GM04504 (cell line): ENCODE results near the gene SLC41A2.
"Not testable (repeated sequence)": the region's sequence is repeated elsewhere in the genome, so short reads cannot be mapped to it uniquely, and the experiment has no call there.

ENCODE experiments used
- DNase-seq: peaks from one replicate; pipeline ENCODE4 v3.0.0-alpha.2; 2012; ENCODE audit warnings: low read depth

Gene SLC41A2

DNA sequence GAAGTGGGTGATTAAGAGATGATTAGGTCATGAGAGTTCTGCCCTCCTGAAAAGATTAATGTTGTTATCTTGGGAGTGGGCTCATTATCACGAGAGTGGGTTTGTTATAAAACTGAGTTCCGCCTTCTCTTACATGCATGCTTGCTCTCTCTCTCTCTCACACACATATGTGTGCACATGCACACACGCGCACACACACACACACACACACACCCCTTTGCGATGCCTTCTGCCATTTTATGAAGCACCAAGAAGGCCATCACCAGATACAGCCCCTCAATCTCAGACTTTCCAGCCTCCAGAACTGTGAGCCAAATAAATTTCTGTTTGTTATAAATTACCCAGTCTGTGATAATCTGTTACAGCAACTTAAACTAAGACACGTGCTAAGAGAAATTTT is 5.7 kb upstream of the SLC41A2 start:
- no peak for DNase-seq

DNA sequence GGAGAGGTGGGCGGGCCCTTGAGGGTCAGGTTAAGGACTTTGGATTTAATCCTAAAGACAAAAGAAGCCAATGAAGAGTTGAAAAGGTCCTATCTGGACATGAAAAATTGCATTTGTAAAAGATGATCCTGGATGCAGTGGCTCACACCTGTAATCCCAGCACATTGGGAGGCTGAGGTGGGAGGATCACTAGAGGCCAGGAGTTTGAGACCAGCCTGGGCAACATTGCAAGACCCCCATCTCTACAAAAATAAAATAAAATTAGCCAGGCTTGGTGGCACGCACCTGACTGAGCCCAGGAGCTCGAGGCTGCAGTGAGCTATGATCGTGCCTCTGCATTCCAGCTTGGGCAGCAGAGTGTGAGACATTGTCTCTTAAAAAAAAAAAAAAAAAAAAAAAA is 2.4 kb upstream of the SLC41A2 start:
- no peak for DNase-seq

- peak; percentile 37 for DNase-seq
Observed at GRCh38 chr12:104959335-104959841, 1.3 kb upstream of the SLC41A2 start.

- no peak for DNase-seq
Observed at GRCh38 chr12:104958805-104959334, 780 bp upstream of the SLC41A2 start.

GRCh38 chr12:104957719-104958000 is 430 bp downstream of the SLC41A2 start:
- DNase-seq: no peak

GRCh38 chr12:104956870-104957718 is 996 bp downstream of the SLC41A2 start:
- no peak for DNase-seq

- DNase-seq: no peak
Observed at GRCh38 chr12:104955703-104956102, 2.4 kb downstream of the SLC41A2 start.

- no peak for DNase-seq
Observed at GRCh38 chr12:104953323-104953722, 4.8 kb downstream of the SLC41A2 start.

DNA sequence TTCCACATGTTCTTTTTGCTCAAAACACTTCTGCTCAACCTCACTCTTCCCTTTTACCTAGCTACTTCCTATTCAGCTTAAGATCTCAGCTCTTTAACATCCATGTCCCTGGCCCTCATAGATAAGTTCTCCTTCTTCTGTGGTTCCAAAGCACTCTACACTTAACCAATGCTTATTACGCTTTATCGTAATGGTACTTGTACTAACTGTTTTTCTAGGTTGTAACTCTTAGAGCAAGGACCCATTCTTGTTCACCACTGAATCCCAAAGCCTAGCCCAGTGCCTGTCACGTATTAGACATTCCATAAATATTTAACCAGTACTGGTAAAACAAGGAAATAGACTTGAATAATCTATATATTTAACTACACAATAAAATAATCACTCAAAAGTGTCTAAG is 5.3 kb downstream of the SLC41A2 start:
- no peak for DNase-seq

- no peak for DNase-seq
Observed at GRCh38 chr12:104951759-104952509, 6.2 kb downstream of the SLC41A2 start.

DNA sequence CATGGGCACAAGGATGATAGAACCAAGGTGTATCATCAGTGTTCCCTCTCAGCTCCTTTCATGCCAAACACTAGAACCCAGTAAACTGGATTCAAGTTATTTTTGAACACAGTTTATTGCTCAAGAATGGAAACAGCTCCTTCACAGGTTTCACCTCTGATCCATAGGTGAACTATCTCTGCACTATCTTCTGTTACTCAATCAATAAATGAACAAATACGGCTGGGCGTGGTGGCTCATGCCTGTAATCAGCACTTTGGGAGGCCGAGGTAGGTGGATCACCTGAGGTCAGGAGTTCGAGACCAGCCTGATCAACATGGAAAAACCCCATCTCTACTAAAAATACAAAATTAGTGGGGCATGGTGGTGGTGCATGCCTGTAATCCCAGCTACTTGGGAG is 9.4 kb downstream of the SLC41A2 start:
- not testable (repeated sequence) for DNase-seq

GRCh38 chr12:104944252-104944651 is 13.8 kb downstream of the SLC41A2 start:
- no peak for DNase-seq

DNA sequence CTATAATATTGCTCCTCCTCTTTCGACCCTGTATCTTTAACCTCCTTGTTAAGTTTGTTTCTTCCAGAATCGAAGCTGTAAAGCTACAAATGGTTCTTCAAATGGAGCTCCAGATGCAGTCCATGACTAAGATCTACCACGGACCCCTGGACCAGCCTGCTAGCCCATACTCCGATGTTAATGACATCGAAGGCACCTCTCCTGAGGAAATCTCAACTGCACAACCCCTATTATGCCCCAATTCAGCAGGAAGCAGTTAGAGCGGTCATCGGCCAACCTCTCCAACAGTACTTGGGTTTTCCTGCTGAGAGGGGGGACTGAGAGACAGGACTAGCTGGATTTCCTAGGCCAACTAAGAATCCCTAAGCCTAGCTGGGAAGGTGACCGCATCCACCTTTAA is 14.7 kb downstream of the SLC41A2 start:
- DNase-seq: not testable (repeated sequence)

- no peak for DNase-seq
Observed at GRCh38 chr12:104942075-104942474, 16.0 kb downstream of the SLC41A2 start.

GRCh38 chr12:104941454-104941853 is 16.6 kb downstream of the SLC41A2 start:
- no peak for DNase-seq

DNA sequence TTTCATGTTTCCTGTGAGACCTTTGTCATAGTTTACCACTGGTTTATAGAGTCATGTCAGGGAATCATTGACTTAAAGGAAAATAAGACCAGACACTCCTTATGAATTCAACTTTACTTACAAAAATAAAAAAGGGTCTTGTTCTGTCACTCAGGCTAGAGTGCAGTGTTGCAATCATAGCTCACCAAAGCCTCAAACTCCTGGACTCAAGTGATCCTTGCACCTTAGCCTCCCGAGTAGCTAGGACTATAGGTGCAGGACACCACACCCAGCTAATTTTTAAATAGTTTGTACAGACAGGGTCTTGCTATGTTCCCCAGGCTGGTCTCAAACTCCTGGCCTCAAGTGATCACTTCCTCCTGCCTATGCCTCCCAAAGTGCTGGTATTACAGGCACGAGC is 19.0 kb downstream of the SLC41A2 start:
- DNase-seq: no peak

DNA sequence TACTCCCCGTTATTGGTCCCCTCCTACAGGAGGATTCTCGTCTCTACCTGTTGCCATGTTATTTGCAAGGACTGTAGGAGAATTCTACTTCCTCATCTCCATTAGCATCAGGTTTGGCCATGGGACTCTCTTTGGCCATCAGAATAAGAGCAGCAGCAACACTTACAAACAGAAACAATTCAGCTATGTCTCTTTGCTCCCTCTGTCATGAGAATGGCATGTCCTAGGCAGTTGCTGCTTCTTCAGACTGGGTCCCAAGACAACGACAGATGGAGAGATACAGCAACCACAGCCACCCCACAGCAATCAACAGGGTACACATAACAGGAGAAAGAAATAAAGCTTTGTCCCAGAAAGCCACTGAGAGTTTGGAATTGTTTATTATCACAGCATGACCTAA is 19.7 kb downstream of the SLC41A2 start:
- no peak for DNase-seq

GRCh38 chr12:104935886-104936285 is 22.2 kb downstream of the SLC41A2 start:
- no peak for DNase-seq

GRCh38 chr12:104933778-104934177 is 24.3 kb downstream of the SLC41A2 start:
- DNase-seq: no peak

DNA sequence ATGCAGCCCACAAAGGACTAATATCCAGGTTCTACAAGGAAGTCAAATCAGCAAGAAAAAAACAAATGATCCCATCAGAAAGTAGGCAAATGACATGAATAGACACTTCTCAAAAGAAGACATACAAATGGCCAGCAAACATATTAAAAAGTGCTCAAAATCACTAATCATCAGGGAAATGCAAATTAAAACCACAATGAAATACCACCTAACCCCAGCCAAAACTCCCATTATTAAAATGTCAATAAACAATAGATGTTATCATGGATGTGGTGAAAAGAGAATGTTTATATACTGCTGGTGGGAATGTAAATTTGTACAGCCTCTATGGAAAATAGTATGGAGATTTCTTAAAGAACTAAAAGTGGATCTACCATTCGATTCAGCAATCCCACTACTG is 25.0 kb downstream of the SLC41A2 start:
- no peak for DNase-seq

DNA sequence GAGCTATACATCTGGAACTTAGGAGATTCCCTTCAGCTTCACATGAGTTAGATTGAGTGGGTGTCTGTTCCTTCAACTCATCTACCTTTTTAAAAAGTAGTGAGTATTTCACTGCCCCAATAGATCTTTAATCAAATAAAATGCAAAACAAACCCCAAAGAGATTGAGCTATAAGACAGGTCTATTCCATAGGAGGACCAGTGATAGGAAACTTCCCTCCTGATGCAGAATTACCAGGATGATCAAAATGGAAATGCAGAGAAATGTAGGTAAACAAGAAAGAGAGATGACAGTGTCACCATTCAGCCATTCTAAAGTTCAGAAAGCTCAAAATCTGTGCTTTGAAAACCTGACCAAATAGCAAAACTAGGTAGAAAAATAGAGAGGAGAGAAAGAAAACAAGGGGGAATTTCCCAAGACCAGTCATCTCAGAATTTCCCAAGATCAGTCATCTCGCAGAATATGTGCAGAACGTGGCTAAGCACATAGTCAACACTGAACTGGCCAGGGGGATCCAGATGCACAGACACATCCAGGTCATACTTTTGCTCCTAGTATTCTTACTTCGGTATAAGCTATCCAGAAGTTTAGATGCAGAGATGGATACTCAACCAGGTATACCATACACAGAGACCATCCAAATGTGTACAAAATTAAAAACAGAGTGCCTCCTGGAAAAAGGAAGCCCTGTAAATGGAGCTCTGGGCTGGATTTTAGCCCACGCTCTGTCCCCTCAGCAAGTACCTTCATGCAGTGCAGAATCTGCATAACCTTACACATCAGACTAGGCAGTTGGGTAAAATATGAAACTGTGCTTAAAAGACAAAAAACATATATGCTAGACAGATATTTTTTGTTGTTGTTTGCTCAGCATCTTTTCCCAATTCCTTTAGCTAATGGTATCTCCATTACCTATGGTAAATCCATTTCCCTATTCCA is 27.4 kb downstream of the SLC41A2 start:
- no peak for DNase-seq

DNA sequence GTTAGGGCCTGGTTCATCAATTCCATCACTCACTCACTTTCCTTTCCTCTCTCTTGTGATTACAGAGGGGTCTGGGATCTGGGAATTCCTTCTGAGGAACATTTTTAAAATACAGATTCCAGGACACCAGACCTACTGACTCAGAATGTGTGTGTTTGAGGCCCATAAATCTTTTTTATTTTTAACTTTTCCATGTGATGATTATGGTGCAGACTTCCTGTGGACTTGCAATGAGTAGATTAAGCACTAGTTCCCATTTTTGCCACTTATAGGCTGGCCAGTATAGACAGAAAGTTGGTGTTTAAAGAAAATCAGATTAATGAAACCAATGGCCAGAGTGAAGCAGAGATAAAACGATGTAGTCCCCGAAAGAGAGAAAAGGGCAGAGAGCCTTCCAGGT is 28.1 kb downstream of the SLC41A2 start:
- DNase-seq: peak; percentile 32
